NCI-H1092 treated with DMSO at 0.1 percent for 48 hours (cell line): ENCODE data around the gene SASH1.
"Not testable (repeated sequence)": the region's sequence is repeated elsewhere in the genome, so short reads cannot be mapped to it uniquely, and the experiment has no call there.

Experiments used
- DNase-seq: peaks from one replicate; lab custom pipeline; 2025; lab: John Stamatoyannopoulos, UW

The SASH1 gene

DNA sequence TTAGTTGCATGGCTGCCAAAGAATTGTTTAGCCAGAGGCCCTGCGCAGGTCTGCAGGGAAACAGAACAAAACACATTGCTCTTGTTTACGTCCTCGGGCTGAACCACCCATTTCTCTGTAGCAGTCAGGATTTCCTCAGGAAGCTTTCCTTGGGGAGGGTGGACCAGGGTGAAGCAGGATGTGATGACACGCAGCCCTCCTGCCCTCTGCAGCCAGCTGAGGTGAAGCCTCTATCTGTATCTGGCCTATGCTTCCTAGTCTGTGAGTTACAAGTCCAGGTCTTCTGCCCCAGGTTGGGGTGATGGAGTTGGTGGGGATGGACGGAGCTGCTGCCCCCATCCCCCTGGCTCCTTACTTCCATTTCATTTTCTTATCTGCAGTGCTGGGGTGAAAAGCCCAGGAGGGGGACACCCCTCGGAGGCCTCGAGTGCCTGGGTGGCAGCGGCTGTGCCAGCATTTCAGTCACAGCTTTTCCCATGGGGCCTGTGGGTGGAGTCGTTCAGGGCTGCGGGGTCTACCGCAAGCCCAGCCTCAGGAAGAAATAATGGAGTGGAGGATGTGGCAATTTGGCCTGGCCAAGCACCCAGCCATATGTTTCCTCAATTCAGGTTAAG is 24.9 kb downstream of the SASH1 start:
- no peak for DNase-seq

GRCh38 chr6:148370176-148370575 is 27.5 kb downstream of the SASH1 start:
- no peak for DNase-seq

- no peak for DNase-seq
Observed at GRCh38 chr6:148374040-148374774, 31.6 kb downstream of the SASH1 start.

- no peak for DNase-seq
Observed at GRCh38 chr6:148375401-148375800, 32.8 kb downstream of the SASH1 start.

DNA sequence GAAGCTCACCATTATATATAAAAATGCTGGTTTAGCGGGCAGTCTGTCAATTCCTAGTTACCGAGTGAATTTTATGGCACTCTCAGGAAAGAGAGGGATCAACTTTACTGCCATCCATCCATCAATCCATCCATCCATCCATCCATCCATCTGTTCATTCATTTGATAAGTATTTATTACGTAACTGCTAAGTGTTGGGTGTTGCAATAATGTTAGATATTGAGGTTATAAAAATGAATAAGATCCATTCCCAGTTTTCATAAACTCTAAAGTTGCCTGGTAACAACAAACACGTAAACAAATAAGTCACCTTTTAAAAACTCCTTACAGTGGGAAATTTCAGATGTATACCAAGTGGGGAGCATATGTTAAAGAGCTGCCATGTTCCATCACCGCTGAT is 36.8 kb downstream of the SASH1 start:
- DNase-seq: no peak

- no peak for DNase-seq
Observed at GRCh38 chr6:148379966-148380713, 37.5 kb downstream of the SASH1 start.

GRCh38 chr6:148382051-148382450 is 39.4 kb downstream of the SASH1 start:
- DNase-seq: not testable (repeated sequence)

DNA sequence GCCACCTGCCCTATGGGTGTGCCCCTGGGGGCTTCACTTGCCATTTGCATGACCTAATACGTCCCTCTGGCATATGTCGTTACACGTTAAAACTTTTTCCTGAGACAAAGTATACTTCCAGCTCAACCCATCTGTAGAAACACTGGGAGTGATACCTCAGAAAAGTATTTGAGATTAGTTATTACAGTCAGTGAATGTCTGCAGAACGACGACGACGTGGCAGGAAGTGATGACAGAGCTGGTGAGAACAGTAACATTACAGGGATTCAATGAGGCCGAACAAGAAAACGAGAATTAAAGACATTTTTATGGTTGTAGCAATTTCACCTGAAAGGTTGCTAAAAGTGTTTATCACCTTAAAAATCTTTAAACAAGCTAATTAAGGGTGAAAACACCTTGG is 40.2 kb downstream of the SASH1 start:
- no peak for DNase-seq

DNA sequence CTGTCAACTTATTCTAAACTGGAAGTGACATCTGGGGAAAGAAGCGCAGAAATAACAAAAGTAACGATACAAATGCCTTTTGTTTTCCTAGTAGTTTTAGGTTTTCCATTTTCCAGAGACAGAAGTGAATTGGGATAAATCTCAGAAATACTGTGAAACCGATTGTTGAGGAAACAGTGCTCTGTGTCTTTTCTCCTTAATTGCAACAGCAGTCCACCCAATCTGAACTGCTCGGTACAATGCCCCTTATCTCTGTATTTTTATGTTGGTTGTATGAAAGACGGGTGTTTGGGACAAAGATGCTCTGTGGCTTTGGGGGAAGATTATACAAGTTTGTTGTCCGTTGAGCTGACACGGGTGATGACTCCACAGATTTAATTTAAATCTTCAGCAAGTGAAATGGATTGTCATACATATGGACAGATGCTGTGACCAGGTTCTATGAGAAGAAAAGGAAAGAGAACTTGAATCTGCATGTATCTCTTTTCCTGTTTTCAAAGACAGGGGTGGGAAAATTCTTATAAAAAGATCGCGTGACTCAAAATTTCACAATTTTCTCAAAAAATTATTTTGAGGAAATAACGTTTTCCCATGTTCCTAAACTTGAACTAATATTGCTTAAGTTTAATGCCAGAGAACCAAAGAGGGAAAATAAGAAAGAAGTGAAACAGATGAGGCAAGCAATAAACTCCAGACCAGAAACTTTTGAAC is 41.2 kb downstream of the SASH1 start:
- DNase-seq: no peak

- DNase-seq: no peak
Observed at GRCh38 chr6:148385379-148385778, 42.7 kb downstream of the SASH1 start.

DNA sequence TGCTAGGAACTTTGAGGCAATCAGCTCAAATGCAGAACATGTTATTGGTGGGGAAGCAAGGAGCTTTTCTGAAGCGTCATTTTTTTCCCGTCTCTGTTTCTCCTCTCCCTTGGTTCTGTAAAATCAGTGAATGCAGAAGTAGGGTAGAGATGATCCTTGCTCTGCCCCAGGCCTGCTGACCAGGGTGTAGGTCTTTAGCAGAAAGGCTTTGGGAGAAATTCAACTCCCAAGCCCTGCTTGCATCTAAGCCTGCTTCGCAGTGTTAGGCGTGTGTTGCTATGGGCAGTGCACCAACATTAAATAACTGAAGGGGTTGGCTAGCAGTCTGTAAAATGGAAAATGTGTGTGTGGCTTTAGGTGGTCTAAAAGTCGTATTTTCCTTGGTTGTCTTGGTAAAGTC is 45.9 kb downstream of the SASH1 start:
- no peak for DNase-seq

GRCh38 chr6:148389086-148389485 is 46.4 kb downstream of the SASH1 start:
- no peak for DNase-seq

GRCh38 chr6:148389917-148390316 is 47.3 kb downstream of the SASH1 start:
- DNase-seq: no peak

DNA sequence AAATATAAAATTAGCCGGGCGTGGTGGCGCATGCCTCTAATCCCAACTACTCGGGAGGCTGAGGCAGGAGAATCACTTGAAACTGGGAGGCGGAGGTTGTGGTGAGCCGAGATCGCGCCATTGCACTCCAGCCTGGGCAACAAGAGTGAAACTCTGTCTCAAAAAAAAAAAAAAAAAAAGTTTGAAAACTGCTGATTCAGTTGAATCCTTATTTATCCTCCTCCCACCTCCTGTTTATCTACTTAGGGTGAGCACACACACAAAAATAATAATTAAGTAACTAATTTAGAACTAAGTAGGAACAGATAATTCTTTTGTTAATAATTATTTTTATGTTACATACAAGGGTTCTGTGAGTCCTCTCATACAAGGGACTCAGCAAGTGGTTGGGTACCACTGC is 49.5 kb downstream of the SASH1 start:
- DNase-seq: not testable (repeated sequence)

DNA sequence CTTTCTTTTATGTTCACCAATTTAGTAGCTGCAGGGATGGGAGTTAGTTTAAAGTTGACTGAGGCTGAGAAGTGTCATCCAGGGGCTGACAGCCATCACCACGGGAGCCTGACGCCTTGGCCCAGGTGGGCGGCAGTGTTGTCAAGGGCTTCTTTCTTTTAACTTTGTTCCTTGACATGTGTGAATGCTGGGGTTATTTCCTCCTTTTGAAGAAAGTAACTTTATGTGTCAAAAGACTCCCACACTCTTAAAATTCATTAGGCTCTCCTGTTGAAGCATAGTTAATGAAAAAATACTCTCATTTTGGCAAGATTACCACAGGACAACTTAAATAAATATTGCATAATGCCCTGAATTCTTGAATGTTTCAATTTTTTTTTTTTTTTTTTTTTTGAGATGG is 50.0 kb downstream of the SASH1 start:
- no peak for DNase-seq

DNA sequence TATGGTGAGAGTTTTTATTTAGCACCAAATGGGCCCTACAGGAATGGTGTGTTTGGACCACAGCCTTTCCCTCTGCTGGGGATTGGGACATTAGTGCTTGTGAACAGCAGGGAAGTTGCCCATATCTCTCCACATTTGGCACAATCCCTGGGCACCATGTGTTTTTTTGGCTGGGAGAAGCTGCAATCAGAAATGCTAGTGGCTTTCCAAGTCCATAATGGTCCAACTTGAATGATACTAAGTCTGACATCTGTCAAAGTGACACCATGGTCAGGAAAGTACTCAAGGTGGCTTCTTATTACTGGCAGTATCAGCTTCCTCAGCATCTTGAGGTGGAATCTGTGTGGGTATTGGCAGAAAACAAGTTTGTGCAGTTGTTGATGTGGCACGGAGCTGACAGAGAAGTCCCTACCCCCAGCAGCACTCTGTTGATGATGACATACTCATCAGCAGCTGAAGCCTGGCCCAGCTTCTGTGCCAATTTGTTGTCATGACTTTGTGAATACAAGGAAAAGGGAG is 53.0 kb downstream of the SASH1 start:
- peak; percentile 21 for DNase-seq

DNA sequence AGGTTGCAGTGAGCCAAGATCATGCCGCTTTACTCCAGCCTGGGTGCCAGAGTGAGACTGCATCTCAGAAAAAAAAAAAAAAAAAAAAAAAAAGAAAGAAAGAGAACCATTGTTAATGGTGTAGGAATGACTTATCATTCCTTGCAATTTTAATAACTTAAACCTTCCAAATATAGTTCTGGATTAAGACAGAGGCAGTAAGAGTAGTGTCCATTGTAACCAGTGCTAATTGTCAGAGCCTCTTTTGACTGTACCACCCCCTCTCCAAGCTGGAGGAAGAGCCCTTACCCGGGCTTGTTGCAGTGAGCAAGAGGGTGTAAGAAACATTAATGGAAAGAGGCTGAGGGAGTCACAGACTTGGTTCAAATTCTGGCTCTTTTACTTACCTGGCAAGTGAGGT is 53.8 kb downstream of the SASH1 start:
- DNase-seq: no peak

GRCh38 chr6:148396926-148397325 is 54.3 kb downstream of the SASH1 start:
- DNase-seq: no peak

DNA sequence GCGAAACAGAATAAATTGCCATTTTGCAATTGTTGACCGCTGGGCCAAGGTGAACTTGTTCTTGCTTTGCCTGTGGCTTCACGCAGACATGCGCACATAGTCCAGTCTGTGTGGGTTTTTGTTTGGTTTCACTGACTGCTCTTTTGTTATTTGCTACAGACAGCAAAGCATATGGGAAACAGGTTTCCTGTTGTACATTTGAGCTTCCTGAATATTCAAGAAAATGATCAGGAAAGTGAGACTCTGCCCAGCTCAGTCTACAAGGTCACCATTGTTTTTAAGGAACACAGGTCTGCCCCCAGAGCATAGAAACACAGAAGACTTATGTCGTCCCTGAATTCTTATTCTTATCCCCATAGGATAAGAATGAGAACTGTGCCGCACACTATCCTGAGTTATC is 55.6 kb downstream of the SASH1 start:
- DNase-seq: no peak

DNA sequence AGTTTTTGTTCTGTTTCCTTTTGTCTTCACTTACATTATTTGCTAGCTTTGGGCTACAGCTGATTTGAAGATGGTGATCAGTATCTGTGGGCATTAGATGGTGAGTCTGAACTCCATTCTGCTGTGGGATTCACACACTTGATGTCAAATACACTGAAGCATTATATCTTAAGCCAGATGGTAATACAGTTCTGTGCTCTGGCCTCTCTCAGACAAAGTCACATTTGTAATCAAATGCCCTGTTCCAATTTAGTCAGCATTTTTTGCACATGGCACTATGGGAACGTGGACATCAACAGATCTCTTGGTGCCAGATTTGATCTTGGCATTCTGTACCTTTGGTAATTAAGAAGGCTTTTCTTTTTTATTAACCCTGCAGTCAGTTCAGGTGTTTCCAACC is 56.0 kb downstream of the SASH1 start:
- DNase-seq: no peak

- no peak for DNase-seq
Observed at GRCh38 chr6:148401571-148401970, 58.9 kb downstream of the SASH1 start.

DNA sequence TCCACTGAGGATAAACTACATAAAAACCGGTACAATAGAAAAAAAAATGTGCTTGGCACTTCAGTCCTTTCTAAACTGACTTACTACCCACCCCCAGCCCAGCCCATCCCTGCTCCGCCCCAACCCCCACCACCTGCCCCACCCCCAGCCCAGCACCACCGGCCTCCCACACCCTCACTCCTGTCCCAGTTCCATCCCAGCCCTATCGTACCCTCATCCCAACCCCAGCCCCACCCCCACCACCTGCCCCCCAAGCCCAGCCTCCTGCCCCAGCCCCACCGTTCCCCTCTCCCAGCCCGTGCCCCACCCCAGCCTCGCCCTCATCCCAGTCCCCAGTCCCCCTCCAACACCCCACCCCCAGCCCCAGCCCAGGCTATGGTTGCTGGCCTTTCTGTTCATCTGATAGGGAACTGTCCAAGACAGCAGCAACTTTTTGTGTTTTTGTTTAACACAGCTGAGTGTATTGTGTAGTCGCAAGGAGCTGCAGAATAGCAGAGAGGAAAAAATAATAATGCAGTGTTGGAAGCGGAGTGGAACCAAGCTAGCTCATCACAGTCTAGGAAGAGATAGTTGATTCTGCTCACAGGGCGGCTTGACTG is 61.9 kb downstream of the SASH1 start:
- no peak for DNase-seq
